Skeletal muscle tissue (tissue), 4 donors: ENCODE measurements around the gene MAPK9. TPM values are rescaled to one million over a fixed set of nuclear protein-coding genes. Genes with fewer than 3 reads are reported as not detected.

Experiments used
- H3K27ac ChIP-seq: one replicate; pipeline ENCODE4 v1.7.0; 2013; ENCODE audit warnings: mild to moderate bottlenecking, low read depth, low read length, inconsistent platforms
- H3K27me3 ChIP-seq, 3 donors: one replicate each; pipeline ENCODE4 v1.7.0; 2013; ENCODE audit warnings: low read length in 3 of 3; ENCODE audit not compliant: control insufficient read depth in 3 of 3, insufficient read depth in 3 of 3
- H3K36me3 ChIP-seq, 3 donors: one replicate each; pipeline ENCODE4 v1.7.0; 2013; ENCODE audit warnings: low read length in 3 of 3; ENCODE audit not compliant: control insufficient read depth in 3 of 3, insufficient read depth in 3 of 3
- H3K4me1 ChIP-seq, 3 donors: one replicate each; pipeline ENCODE4 v1.7.0; 2013; ENCODE audit warnings: low read length in 3 of 3, mild to moderate bottlenecking in 3 of 3; ENCODE audit not compliant: control insufficient read depth in 3 of 3, insufficient read depth in 3 of 3
- H3K4me3 ChIP-seq, 3 donors: one replicate each; pipeline ENCODE4 v1.7.0; 2013; ENCODE audit warnings: low read length in 3 of 3
- H3K9ac ChIP-seq, 3 donors: one replicate each; pipeline ENCODE4 v1.7.0; 2013; ENCODE audit warnings: low read length in 3 of 3, mild to moderate bottlenecking in 3 of 3, moderate library complexity in 2 of 3, low read depth in 1 of 3
- H3K9me3 ChIP-seq, 3 donors: one replicate each; pipeline ENCODE4 v1.7.0; 2013; ENCODE audit warnings: low read length in 3 of 3; ENCODE audit not compliant: control insufficient read depth in 3 of 3
- total RNA-seq: library from RNA; depleted of rRNA; stranded (reverse); fragments of >200 nt; gene quantifications from one replicate; pipeline ENCODE4 v1.2.3, GENCODE V29; 2014
- donor health status: Osteomylitis.

The MAPK9 gene
- total RNA-seq, 1 donor from 2014 or later = 31.3 TPM

- Histone ChIP-seq H3K9ac (no peak overlapping the region), H3K4me1 (peaks cover 3 to 6% (median 4%) of the 10 kb centered on the region in 3 donors), H3K9me3 (no peaks in the 10 kb centered on the region), H3K4me3 (no peak overlapping the region), H3K27me3 (peaks cover 0 to 9% (median 8%) of the 10 kb centered on the region in 3 donors), H3K36me3 (peaks cover 0 to 8% (median 6%) of the 10 kb centered on the region in 3 donors), H3K27ac (no peak overlapping the region)
Observed at GRCh38 chr5:180334176-180334575, 42.3 kb upstream of the MAPK9 start.

GRCh38 chr5:180333661-180334060 is 41.8 kb upstream of the MAPK9 start:
- Histone ChIP-seq H3K27me3 (peaks cover 0 to 9% (median 8%) of the 10 kb centered on the region in 3 donors), H3K27ac (no peak overlapping the region), H3K9ac (no peak overlapping the region), H3K4me3 (no peak overlapping the region), H3K36me3 (peaks cover 0 to 8% (median 6%) of the 10 kb centered on the region in 3 donors), H3K4me1 (peaks cover 3 to 6% (median 4%) of the 10 kb centered on the region in 3 donors), H3K9me3 (no peaks in the 10 kb centered on the region)

GRCh38 chr5:180332861-180333260 is 41.0 kb upstream of the MAPK9 start:
- H3K9ac ChIP-seq = no peak overlapping the region
- H3K36me3 ChIP-seq = peaks cover 0 to 8% (median 6%) of the 10 kb centered on the region in 3 donors
- H3K27ac ChIP-seq = no peak overlapping the region
- H3K27me3 ChIP-seq = peaks cover 0 to 9% (median 8%) of the 10 kb centered on the region in 3 donors
- no peak overlapping the region for H3K4me3 ChIP-seq
- H3K4me1 ChIP-seq = peaks cover 3 to 6% (median 4%) of the 10 kb centered on the region in 3 donors
- H3K9me3 ChIP-seq = no peaks in the 10 kb centered on the region

- Histone ChIP-seq H3K4me3 (no peak overlapping the region), H3K9me3 (no peaks in the 10 kb centered on the region), H3K27ac (peak overlapping the region; percentile 77), H3K27me3 (peaks cover 0 to 9% (median 8%) of the 10 kb centered on the region in 3 donors), H3K4me1 (peaks cover 3 to 6% (median 4%) of the 10 kb centered on the region in 3 donors), H3K36me3 (peaks cover 0 to 8% (median 6%) of the 10 kb centered on the region in 3 donors), H3K9ac (no peak overlapping the region)
Observed at GRCh38 chr5:180332051-180332517, 40.2 kb upstream of the MAPK9 start.

GRCh38 chr5:180331647-180331950 is 39.7 kb upstream of the MAPK9 start:
- peaks cover 0 to 8% (median 6%) of the 10 kb centered on the region in 3 donors for H3K36me3 ChIP-seq
- peaks cover 0 to 9% (median 8%) of the 10 kb centered on the region in 3 donors for H3K27me3 ChIP-seq
- no peaks in the 10 kb centered on the region for H3K9me3 ChIP-seq
- peaks cover 3 to 6% (median 4%) of the 10 kb centered on the region in 3 donors for H3K4me1 ChIP-seq
- no peak overlapping the region for H3K4me3 ChIP-seq
- peak overlapping the region; percentile 77 for H3K27ac ChIP-seq
- H3K9ac ChIP-seq = peak overlapping the region in 1 of 3 donors; percentile 65

- Histone ChIP-seq H3K36me3 (peaks cover 0 to 6% (median 5%) of the 10 kb centered on the region in 3 donors), H3K9ac (peak overlapping the region in 1 of 3 donors; percentile 65), H3K27me3 (peaks cover 0 to 9% (median 8%) of the 10 kb centered on the region in 3 donors), H3K4me1 (peaks cover 3 to 6% (median 4%) of the 10 kb centered on the region in 3 donors), H3K27ac (peak overlapping the region; percentile 77), H3K4me3 (no peak overlapping the region), H3K9me3 (no peaks in the 10 kb centered on the region)
Observed at GRCh38 chr5:180330810-180331646, 39.1 kb upstream of the MAPK9 start.

GRCh38 chr5:180330270-180330648 is 38.4 kb upstream of the MAPK9 start:
- Histone ChIP-seq H3K27me3 (peaks cover 0 to 8% (median 5%) of the 10 kb centered on the region in 3 donors), H3K4me3 (no peak overlapping the region), H3K9me3 (no peaks in the 10 kb centered on the region), H3K4me1 (peaks cover 3 to 6% (median 4%) of the 10 kb centered on the region in 3 donors), H3K27ac (peak overlapping the region; percentile 56), H3K9ac (no peak overlapping the region), H3K36me3 (peaks cover 0 to 2% (median 2%) of the 10 kb centered on the region in 3 donors)

GRCh38 chr5:180329606-180330269 is 37.9 kb upstream of the MAPK9 start:
- no peak overlapping the region for H3K9ac ChIP-seq
- H3K27ac ChIP-seq = peak overlapping the region; percentile 56
- peaks cover 0 to 8% (median 1%) of the 10 kb centered on the region in 3 donors for H3K27me3 ChIP-seq

GRCh38 chr5:180329138-180329435 is 37.2 kb upstream of the MAPK9 start:
- H3K27me3 ChIP-seq = peaks cover 0 to 2% (median 0%) of the 10 kb centered on the region in 3 donors
- no peaks in the 10 kb centered on the region for H3K36me3 ChIP-seq
- H3K9ac ChIP-seq = no peak overlapping the region
- H3K9me3 ChIP-seq = no peaks in the 10 kb centered on the region
- H3K4me3 ChIP-seq = no peak overlapping the region
- H3K4me1 ChIP-seq = peaks cover 2 to 4% (median 3%) of the 10 kb centered on the region in 3 donors
- no peak overlapping the region for H3K27ac ChIP-seq

More at GRCh38 chr5:180329606-180330269, 37.9 kb upstream of the MAPK9 start:
- Histone ChIP-seq H3K4me3 (no peak overlapping the region), H3K36me3 (no peaks in the 10 kb centered on the region), H3K9me3 (no peaks in the 10 kb centered on the region), H3K4me1 (peaks cover 3 to 6% (median 4%) of the 10 kb centered on the region in 3 donors)
